Activated CD4-positive, alpha-beta T cell treated with anti-CD3 and anti-CD28 coated beads, Interleukin-2, amount 50 U/mL, for 48 hours (primary cell): Measurements from ENCODE around the gene PPP1CA.

ENCODE experiments used
- DNase-seq, 2 experiments: peaks; one replicate each; pipeline ENCODE4 v3.0.0-alpha.2; 2020

Gene PPP1CA

DNA sequence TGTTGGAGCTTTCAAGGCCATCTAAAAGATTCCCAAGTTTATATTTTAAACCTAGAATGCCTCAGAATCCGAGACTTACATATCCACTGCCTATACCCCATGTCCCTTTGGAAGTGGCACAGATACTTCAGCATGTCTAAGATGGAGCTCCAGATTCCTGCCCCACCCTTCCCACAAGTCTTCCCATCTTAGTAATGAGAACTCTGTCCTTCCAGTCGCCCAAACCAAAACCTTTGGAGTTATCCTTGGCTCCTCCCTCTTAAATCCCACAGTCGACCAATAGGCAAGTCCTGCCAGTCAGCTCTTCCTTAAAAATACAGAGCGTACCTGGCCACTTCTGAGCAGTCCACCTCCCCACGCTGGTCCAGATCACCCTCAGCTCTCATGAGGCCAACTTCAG is 52.6 kb downstream of the PPP1CA start:
- no peak for DNase-seq
